DOHH2 (cell line): ENCODE data around the gene DNAH14.

ENCODE experiments used
- EZH2phosphoT487 ChIP-seq: fragments of 200-600 bp; sonication (generic); IDR thresholded peaks from 2 replicates; pipeline ENCODE4 v1.6.1; 2017; ENCODE audit warnings: borderline replicate concordance, mild to moderate bottlenecking, antibody characterized with exemption, low read length, moderate library complexity, mixed read lengths
- TF ChIP-seq, protein P1 (sequence below): fragments of 200-600 bp; sonication (generic); IDR thresholded peaks from one replicate; pipeline ENCODE4 v1.5.1; 2014; ENCODE audit warnings: antibody characterized with exemption, mild to moderate bottlenecking, low read depth, low read length; ENCODE audit not compliant: poor library complexity, severe bottlenecking

DNA sequence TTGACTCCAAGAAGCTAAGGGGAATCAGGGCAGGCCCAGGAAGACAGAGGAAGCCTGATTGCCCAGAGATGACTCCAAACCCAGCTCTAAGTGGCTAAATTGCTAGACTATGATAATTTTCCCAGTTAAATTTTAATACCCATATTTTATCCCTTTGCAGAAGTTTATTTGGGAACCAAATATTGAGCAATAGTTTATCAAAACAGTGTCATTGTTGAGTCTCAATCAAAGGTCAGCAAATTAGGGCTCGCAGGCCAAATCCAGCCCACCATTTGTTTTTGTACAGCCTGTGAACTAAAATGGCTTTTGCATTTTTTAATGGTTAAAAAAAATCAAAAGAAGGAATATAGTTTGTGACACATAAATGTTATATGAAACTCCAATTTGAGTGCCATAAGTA, 451.2 kb downstream of the DNAH14 start:
- TF ChIP-seq, protein P1, sequence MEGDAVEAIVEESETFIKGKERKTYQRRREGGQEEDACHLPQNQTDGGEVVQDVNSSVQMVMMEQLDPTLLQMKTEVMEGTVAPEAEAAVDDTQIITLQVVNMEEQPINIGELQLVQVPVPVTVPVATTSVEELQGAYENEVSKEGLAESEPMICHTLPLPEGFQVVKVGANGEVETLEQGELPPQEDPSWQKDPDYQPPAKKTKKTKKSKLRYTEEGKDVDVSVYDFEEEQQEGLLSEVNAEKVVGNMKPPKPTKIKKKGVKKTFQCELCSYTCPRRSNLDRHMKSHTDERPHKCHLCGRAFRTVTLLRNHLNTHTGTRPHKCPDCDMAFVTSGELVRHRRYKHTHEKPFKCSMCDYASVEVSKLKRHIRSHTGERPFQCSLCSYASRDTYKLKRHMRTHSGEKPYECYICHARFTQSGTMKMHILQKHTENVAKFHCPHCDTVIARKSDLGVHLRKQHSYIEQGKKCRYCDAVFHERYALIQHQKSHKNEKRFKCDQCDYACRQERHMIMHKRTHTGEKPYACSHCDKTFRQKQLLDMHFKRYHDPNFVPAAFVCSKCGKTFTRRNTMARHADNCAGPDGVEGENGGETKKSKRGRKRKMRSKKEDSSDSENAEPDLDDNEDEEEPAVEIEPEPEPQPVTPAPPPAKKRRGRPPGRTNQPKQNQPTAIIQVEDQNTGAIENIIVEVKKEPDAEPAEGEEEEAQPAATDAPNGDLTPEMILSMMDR = no peak
- no peak for TF ChIP-seq EZH2phosphoT487
